Upper lobe of right lung (tissue), 1 donor: ENCODE data around the gene CAMK1G. TPM values are rescaled to one million over a fixed set of nuclear protein-coding genes. Genes with fewer than 3 reads are reported as not detected.

Experiments
- ATAC-seq: fragments of 200-7000 bp; cut with Tn5 transposase; one replicate; pipeline ENCODE4 v1.9.1; 2020; ENCODE audit warnings: mild to moderate bottlenecking, moderate library complexity
- DNase-seq: peaks from one replicate; pipeline ENCODE4 v3.0.0-alpha.2; 2020
- H3K27ac ChIP-seq: fragments of 200-600 bp; one replicate; pipeline ENCODE4 v1.8.0; 2022
- H3K27me3 ChIP-seq: fragments of 200-600 bp; one replicate; pipeline ENCODE4 v1.8.0; 2022; ENCODE audit warnings: mild to moderate bottlenecking
- H3K36me3 ChIP-seq: fragments of 200-600 bp; one replicate; pipeline ENCODE4 v1.8.0; 2022
- H3K4me1 ChIP-seq: fragments of 200-600 bp; one replicate; pipeline ENCODE4 v1.8.0; 2022
- H3K4me3 ChIP-seq: fragments of 200-600 bp; one replicate; pipeline ENCODE4 v1.8.0; 2022; ENCODE audit warnings: mild to moderate bottlenecking
- H3K9me3 ChIP-seq: fragments of 200-600 bp; one replicate; pipeline ENCODE4 v1.8.0; 2022
- CTCF ChIP-seq: fragments of 200-600 bp; IDR thresholded peaks from one replicate; pipeline ENCODE4 v1.8.0; 2022; ENCODE audit warnings: antibody characterized with exemption
- intact Hi-C: fragments of 100-400 bp; cut with DNase I; formaldehyde crosslinking; loops from one replicate; pipeline ENCODE4 v1.11.0; 2022
- total RNA-seq: library from RNA; stranded (reverse); fragmentation: NEBNext Ultra II Directional; extraction: Animal tissue kit (Norgen Biotek cat#: 25700); gene quantifications from one replicate; pipeline ENCODE4 v1.2.1, GENCODE V29; 2021
- donor health status: DM: no; HTN: yes; CAD: no; lungs with severe emphysema.

Gene CAMK1G
- total RNA-seq, 1 donor from 2014 or later, result 1.4 TPM

- peak; percentile 75 for DNase-seq
- TF ChIP-seq CTCF, result peak; percentile 75
- no peak overlapping the region for H3K4me3 ChIP-seq
Observed at GRCh38 chr1:209565759-209566678, 17.5 kb upstream of the CAMK1G start.

GRCh38 chr1:209567698-209568175, 15.8 kb upstream of the CAMK1G start:
- no peak for ATAC-seq
- TF ChIP-seq CTCF, result no peak
- intact Hi-C loops, result no loop called here

More at GRCh38 chr1:209565759-209566678, 17.5 kb upstream of the CAMK1G start:
- Histone ChIP-seq H3K4me1 (no peaks in the 10 kb centered on the region), H3K27me3 (peaks cover 4% of the 10 kb centered on the region), H3K9me3 (no peaks in the 10 kb centered on the region), H3K27ac (no peak overlapping the region), H3K36me3 (no peaks in the 10 kb centered on the region)
- peak; percentile 94 for ATAC-seq
- intact Hi-C loops, result no loop called here

GRCh38 chr1:209569455-209570207, 13.9 kb upstream of the CAMK1G start:
- no peak overlapping the region for H3K27ac ChIP-seq
- H3K9me3 ChIP-seq, result no peaks in the 10 kb centered on the region
- intact Hi-C loops, result no loop called here
- no peaks in the 10 kb centered on the region for H3K4me1 ChIP-seq
- H3K36me3 ChIP-seq, result no peaks in the 10 kb centered on the region
- ATAC-seq (peak; percentile 71), DNase-seq (peak; percentile 73)
- peak; percentile 93 for TF ChIP-seq CTCF
- peak overlapping the region; percentile 17 for H3K4me3 ChIP-seq
- peaks cover 8% of the 10 kb centered on the region for H3K27me3 ChIP-seq

More at GRCh38 chr1:209567698-209568175, 15.8 kb upstream of the CAMK1G start:
- no peak for DNase-seq
- no peak overlapping the region for H3K27ac ChIP-seq
- no peaks in the 10 kb centered on the region for H3K9me3 ChIP-seq
- peaks cover 8% of the 10 kb centered on the region for H3K27me3 ChIP-seq
- no peaks in the 10 kb centered on the region for H3K4me1 ChIP-seq
- H3K36me3 ChIP-seq, result no peaks in the 10 kb centered on the region
- no peak overlapping the region for H3K4me3 ChIP-seq

- ATAC-seq (no peak), DNase-seq (no peak)
- intact Hi-C loops, result no loop called here
- Histone ChIP-seq H3K36me3 (no peaks in the 10 kb centered on the region), H3K27me3 (peaks cover 5% of the 10 kb centered on the region), H3K4me1 (no peaks in the 10 kb centered on the region), H3K9me3 (no peaks in the 10 kb centered on the region), H3K4me3 (no peak overlapping the region), H3K27ac (no peak overlapping the region)
- TF ChIP-seq CTCF, result no peak
Observed at GRCh38 chr1:209570743-209571142, 12.8 kb upstream of the CAMK1G start.

DNA sequence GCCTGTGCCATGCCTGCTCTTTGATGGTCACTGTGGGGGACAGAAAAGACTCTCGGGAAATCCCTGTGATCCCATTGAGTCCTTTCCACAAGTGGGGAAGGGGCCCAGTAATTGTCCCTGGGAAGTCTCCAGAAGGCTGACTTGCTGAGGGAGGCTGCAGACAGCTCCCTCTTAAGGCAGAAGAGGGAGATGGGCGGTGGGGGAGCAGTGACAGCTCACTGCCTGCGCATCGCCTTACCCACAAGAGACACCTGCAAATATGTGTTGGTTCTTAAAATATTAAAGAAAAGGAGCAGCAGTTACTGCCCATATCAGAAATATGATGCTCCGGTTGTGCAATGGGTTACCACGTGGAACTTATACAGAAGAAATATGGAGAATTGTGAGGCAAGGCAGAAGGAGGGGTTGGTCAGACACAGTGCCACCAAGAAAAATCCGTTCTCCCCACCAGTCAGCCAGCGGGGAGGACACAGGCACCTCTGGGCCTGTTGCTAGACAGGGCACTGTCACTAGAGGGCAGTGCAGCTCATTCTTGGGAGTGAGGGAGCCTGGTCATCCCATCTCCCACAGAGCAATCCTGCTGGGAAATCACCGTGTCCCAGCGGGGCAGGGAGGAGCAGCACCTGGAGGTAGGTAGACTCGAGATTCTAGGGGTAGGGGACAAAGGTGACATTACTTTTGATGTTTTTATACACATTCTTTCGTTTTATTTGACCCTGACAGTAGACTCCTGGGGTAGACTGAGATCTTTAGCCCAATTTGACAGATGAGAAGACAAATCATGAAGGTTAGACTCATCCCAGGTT, 6.9 kb upstream of the CAMK1G start:
- peak; percentile 80 for DNase-seq
- H3K36me3 ChIP-seq, result no peaks in the 10 kb centered on the region

More for the DNA sequence above, 6.9 kb upstream of the CAMK1G start:
- Histone ChIP-seq H3K27me3 (peaks cover 25% of the 10 kb centered on the region), H3K4me1 (no peaks in the 10 kb centered on the region), H3K9me3 (no peaks in the 10 kb centered on the region), H3K4me3 (no peak overlapping the region), H3K27ac (no peak overlapping the region)
- intact Hi-C loops, result loop anchor here (5.0 kb wide), 1 partner anchor 116 kb away; no protein-coding TSS in a partner anchor
- peak; percentile 98 for ATAC-seq
- TF ChIP-seq CTCF, result peak; percentile 94
